Anterior cingulate cortex (tissue), 58 donors: ENCODE measurements around the gene CFAP206.

Source experiments
- DNase-seq, 58 donors: peaks; one replicate each; lab custom pipeline; 2025; lab: John Stamatoyannopoulos, UW

The CFAP206 gene

DNA sequence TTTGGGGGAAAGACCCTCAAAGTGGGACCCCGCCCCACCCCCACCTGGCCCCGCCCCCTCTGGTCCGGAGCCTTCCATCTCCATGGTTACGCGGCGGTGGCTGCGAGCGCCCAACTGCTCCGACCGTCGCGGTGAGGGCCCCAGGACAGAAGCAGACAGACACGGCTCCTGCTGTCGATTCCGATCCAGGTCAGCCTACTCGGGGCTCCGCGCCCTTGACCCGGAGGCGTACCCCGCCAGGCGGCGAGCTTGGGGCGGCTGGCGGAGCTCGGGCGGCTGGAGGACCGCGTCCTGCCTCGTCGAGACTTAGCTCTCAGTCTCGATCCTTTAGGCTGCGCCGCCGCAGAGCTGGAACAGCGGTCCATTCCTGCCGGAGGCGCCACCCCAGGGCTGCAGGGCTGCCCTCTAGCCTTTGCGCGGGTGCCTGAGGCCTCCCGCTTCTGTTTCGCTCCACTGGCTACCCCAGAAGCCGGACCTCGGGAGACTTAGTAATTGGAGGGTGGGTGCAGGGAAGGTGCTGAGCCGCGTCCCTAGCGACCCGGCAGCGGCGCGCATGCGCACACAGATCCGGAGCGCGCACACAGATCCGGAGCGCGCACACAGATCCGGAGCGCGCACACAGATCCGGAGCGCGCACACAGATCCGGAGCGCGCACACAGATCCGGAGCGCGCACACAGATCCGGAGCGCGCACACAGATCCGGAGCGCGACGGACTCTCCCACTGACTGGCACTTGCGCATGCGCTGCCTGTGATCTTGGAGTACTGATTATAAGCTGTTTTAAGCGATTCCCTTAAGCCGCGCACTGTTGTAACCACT is at the start of gene CFAP206:
CFAP206 (plus strand) TSS at position 72 of the 820 bp plus-strand sequence. CDS start 1,868 bp downstream, outside the sequence.
- peak; percentile 36 to 94 (median 81) for DNase-seq

DNA sequence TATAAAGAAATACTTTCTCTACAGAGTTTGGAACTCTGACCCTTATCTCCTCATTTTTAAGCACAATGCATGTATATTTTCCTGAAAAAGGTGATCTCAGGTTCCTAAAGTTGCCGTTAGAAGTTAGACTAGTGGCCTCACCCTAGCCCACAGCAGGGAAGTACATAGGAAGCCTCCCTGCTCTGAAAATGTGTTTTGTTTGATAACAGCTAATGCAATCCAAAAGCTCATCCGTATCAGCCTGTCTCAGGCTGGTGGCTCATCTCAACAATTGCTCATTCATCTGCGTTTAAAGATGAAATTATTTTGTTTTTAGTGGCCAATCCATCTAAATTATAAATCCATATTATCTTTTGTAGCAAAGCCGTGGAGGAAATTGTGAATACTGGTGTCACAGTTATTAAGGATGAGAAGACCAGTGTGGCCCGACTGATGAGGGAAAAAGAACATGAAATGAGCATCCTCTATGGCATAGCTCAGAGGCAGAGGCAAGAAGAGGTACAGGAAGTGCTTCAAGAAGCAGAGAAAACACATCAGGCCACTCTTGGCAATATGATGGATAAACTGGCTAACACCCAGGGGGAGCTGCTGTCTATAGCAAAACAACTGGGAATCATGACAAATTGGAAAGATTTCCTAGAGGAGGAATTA is 43.0 kb upstream of the CFAP206 start:
- no peak for DNase-seq

- DNase-seq, result no peak
Observed at GRCh38 chr6:87366072-87366827, 41.5 kb upstream of the CFAP206 start.

DNA sequence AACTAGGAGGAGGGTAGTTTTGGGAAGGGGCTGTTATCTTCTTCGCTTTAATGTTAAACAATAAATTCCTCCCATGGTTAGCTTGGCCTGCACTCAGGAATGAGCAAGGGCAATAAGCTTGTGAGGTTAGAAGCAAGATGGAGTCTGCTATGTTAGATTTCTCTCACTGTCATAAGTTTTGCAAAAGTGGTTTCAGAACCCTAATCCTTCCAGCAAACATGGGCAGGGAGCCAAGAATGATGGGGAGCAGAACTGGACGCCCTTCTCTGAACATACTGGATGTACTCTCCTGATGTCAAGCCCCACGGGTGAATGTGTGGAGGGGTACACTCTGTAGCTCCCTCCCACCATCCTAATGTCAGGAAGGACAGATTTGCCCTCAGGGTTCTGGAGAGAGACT is 40.9 kb upstream of the CFAP206 start:
- DNase-seq, result no peak

GRCh38 chr6:87373377-87373776 is 34.4 kb upstream of the CFAP206 start:
- DNase-seq, result no peak

- DNase-seq, result no peak
Observed at GRCh38 chr6:87375315-87375714, 32.5 kb upstream of the CFAP206 start.

GRCh38 chr6:87376643-87377042 is 31.1 kb upstream of the CFAP206 start:
- no peak for DNase-seq

- no peak for DNase-seq
Observed at GRCh38 chr6:87378947-87379346, 28.8 kb upstream of the CFAP206 start.

- no peak for DNase-seq
Observed at GRCh38 chr6:87382861-87383260, 24.9 kb upstream of the CFAP206 start.

GRCh38 chr6:87384038-87384437 is 23.7 kb upstream of the CFAP206 start:
- no peak for DNase-seq

- no peak for DNase-seq
Observed at GRCh38 chr6:87384449-87384848, 23.3 kb upstream of the CFAP206 start.

DNA sequence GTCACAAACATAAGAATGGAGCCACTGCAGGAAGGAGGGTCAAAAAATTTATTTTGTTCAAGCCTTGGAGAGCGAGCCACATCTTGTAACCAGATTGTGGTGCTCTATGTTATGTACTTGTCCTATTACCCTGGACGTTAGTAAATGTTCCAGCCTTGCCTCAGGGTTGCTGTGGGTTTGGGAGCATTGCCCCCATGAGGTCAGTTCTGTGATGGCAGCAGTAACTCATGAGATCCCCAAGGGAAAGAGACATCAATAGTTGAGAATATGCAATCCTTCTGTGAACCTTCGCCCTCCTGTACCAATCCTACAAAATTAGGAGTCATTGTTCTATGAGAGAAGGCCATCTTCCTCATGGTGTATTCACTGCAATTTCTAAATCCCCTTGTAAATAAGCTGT is 16.4 kb upstream of the CFAP206 start:
- DNase-seq, result peak in 7 of 58 donors; percentile 0 to 6 (median 1)

- DNase-seq, result peak in 11 of 58 donors; percentile 0 to 37 (median 6)
Observed at GRCh38 chr6:87393026-87393622, 14.6 kb upstream of the CFAP206 start.

DNA sequence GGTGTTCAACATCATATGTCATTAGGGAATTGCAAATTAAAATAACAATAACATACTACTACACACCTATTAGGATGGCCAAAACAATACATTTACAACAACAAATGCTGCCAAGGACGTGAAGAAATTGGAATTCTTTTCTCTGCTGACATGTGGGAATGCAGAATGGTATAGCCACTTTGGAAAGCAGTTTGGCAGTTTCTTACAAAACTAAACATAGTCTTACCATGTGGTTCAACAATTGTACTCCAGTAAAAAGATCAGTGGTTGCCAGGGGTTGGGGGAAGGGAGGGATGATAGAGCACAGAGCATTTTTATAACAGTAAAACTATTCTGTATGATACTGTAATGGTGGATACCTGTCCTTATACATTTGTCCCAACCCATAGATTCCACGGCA is 12.3 kb upstream of the CFAP206 start:
- no peak for DNase-seq

DNA sequence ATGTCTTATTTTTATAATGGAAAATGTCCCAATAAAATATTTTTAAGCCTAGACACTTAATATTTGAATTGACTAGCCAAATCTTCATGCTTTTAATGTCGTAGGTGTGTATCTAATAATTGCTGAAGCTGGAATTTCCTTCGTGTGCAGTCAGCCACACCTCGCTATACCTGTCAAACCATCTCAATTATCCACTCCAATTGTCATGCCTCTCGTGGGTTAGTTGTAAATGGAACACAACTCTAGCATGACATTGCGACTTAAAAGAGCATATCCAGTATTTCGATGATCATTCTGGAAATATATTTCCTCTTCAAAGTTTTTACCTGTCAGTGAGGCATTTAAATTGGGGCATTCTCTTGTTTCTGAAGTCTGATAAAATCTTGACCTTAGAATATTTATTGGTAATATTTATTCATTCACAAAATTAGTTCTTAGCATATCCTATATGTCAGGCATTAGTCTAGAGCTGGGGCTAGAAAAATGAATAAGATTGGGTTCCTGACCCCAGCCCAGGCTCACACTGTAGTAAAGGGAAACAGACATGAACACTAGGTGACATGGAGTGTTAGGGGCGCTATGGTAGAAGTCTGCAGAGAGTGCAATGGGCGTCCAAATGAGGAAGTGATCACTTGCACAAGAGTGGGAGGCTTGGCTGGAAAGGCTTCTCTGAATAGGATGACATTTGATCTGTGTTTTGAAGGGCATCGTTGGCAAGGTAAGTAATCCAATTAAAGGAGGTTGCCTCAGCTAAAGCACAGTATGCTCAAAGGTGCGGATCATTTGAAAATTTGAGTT is 11.0 kb upstream of the CFAP206 start:
- DNase-seq, result no peak

GRCh38 chr6:87397656-87398055 is 10.1 kb upstream of the CFAP206 start:
- no peak for DNase-seq

DNA sequence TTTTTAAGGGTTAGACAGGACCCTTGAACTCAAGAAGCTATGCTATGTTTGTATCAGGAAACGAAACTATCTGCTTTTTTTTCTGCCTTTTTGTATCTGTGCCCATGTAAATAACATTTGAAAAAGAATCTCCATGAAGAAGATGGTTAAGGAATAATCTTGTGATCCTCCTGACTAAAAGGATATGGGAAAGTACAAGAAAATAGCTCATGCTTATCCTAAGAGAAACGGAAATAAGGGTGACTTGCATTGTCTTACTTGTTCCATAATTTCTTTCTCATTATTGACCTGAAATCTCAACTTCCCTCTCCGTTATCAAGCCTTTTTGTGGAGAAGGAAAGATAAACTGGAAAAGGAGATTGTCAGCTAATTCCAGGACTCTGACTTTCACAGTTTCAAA is 5.9 kb upstream of the CFAP206 start:
- DNase-seq, result no peak

DNA sequence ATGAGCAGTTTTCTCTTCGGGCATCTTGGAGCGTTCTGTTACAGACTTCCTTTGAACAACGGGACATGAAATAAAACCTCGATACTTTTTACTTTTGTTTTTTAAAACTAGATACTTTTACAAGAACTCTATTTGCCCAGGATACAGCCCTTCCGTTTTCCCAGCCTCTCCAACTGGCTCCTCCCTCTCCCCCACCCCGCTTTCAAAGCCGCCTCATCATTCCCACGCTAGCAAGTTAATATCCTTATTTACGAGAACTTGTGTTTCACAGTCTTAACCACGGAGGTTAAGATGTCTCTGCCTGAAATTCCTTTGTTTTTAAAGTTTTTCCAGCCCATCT is 241 bp upstream of the CFAP206 start:
- peak in 20 of 58 donors; percentile 21 to 76 (median 48) for DNase-seq

GRCh38 chr6:87408721-87409155 is 966 bp downstream of the CFAP206 start:
- DNase-seq, result no peak

GRCh38 chr6:87419266-87419665 is 11.5 kb downstream of the CFAP206 start:
- no peak for DNase-seq
